GM21825 (cell line): ENCODE results near the gene ALG5.

ENCODE experiments used
- ATAC-seq: cut with Tn5 transposase; IDR thresholded peaks from one replicate; pipeline ENCODE4 v1.9.1; 2021; ENCODE audit warnings: mild to moderate bottlenecking, moderate library complexity; ENCODE audit not compliant: unreplicated experiment

Gene ALG5

GRCh38 chr13:36915896-36916640 is 83.1 kb downstream of the ALG5 start:
- ATAC-seq: no peak

GRCh38 chr13:36915106-36915505 is 84.0 kb downstream of the ALG5 start:
- no peak for ATAC-seq

GRCh38 chr13:36914648-36915047 is 84.5 kb downstream of the ALG5 start:
- ATAC-seq: no peak

GRCh38 chr13:36913463-36913862 is 85.7 kb downstream of the ALG5 start:
- no peak for ATAC-seq

GRCh38 chr13:36912973-36913372 is 86.2 kb downstream of the ALG5 start:
- ATAC-seq: no peak

GRCh38 chr13:36912369-36912768 is 86.8 kb downstream of the ALG5 start:
- ATAC-seq: no peak

GRCh38 chr13:36910545-36910944 is 88.6 kb downstream of the ALG5 start:
- no peak for ATAC-seq

GRCh38 chr13:36907821-36908220 is 91.3 kb downstream of the ALG5 start:
- ATAC-seq: no peak

- ATAC-seq: no peak
Observed at GRCh38 chr13:36907266-36907665, 91.9 kb downstream of the ALG5 start.

- no peak for ATAC-seq
Observed at GRCh38 chr13:36905944-36906343, 93.2 kb downstream of the ALG5 start.

- ATAC-seq: no peak
Observed at GRCh38 chr13:36903925-36904595, 95.1 kb downstream of the ALG5 start.
